ENCODE data around the gene RPS21. TPM values are rescaled to one million over a fixed set of nuclear protein-coding genes. Genes with fewer than 3 reads are reported as not detected.

RPS21 gene
- total RNA-seq, 4 donors from 2014 or later, result 585 to 2,728 (median 1,375) TPM

DNA sequence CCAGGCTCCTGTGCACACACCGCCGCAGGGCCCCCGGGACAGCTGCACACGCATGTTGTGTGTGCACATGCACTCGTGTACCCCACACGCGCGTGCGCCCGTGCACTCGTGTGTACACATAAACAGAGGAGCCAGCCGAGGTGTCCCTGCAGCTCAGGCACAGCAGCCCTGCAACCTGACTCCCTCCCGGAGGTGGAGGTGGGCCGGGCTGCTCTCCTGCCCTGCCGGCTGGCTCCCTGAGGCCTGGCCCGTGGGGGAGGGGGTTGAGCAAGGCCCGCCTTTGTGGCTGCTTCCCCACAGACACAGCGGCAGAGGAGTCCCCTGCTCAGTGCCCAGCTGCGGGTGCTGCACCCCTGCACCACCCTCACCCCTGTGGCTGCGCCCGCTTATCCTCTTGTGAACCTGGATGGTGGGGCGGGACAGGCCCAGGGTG, 39.8 kb downstream of the RPS21 start:
- no peaks in the 10 kb centered on the region for H3K9me3 ChIP-seq
- DNase-seq, result no peak
- H3K4me1 ChIP-seq, result peaks cover 0 to 31% (median 18%) of the 10 kb centered on the region in 4 donors
- peak overlapping the region in 2 of 4 donors; percentile 13 to 30 for H3K4me3 ChIP-seq
- 59% methylated on average over 21 of the region's 22 CpGs; no CpG with 5 or more reads in 1 of the 2 donors for WGBS, 2 donors (ENCODE audit: low coverage in 1 of 2)
- intact Hi-C loops (cut with DNase I; ENCODE audit: low total_unique reads), result loop anchor here (5.0 kb wide), 1 partner anchor 466 kb away; no protein-coding TSS in a partner anchor
- in situ Hi-C loops (cut with MboI; ENCODE audit: low pct_ligation_motif_present in 1 of 4, low pct_unique_long_range_greater_than_20kb in 1 of 4, low sequenced_read_pairs in 3 of 4), result no loop called here
- H3K27ac ChIP-seq, result peak overlapping the region; percentile 54 to 86 (median 68)
- no peak for TF ChIP-seq POLR2A (IDR thresholded peaks at IDR 0.05)
- no peak for TF ChIP-seq POLR2AphosphoS5 (IDR thresholded peaks at IDR 0.05)
- TF ChIP-seq, protein P1, sequence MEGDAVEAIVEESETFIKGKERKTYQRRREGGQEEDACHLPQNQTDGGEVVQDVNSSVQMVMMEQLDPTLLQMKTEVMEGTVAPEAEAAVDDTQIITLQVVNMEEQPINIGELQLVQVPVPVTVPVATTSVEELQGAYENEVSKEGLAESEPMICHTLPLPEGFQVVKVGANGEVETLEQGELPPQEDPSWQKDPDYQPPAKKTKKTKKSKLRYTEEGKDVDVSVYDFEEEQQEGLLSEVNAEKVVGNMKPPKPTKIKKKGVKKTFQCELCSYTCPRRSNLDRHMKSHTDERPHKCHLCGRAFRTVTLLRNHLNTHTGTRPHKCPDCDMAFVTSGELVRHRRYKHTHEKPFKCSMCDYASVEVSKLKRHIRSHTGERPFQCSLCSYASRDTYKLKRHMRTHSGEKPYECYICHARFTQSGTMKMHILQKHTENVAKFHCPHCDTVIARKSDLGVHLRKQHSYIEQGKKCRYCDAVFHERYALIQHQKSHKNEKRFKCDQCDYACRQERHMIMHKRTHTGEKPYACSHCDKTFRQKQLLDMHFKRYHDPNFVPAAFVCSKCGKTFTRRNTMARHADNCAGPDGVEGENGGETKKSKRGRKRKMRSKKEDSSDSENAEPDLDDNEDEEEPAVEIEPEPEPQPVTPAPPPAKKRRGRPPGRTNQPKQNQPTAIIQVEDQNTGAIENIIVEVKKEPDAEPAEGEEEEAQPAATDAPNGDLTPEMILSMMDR (IDR thresholded peaks at IDR 0.05), result no peak
- TF ChIP-seq EP300 (IDR thresholded peaks at IDR 0.05; ENCODE audit: low read depth), result no peak
- no peaks in the 10 kb centered on the region for H3K27me3 ChIP-seq
- no peaks in the 10 kb centered on the region for H3K36me3 ChIP-seq

DNA sequence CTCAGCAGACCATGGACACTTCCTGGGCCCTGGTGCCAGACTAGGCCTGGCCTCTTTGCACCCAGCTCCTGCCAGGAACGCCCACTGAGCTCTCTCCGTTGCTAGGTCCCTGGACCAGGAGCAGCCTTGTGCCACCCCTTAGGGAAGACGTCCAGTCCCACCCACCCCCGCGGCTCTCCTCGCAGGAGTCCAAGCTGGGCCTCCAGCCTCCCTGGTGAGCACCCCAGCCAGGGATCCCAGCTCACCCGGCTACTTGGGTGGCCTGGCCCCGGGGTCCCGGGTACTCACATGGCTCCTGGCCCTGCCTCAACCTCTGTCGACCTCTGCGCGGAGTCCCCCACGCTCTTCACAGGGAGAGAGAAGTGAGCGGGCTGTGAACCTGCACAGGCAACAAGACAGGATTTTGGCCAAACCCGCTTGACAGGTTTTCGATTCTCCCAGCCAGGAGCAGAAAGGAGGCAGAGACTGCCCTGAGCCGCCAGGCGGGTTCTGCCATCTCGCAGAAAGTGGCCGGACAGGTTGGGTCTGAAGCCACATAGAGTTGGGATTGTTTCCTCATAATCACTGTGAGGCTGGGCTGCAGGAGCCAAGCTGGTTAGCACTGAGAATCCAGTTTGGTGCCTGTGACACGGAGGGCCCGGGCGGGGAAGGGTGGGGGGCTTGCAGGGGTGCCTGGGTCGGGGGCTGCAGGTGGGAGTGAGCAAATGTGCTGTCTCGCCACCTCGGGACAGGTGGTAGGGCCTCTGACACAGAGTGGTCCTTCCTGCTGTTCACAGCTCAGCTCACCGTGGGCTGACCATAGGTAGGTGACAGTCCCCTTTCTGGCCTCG, 40.5 kb downstream of the RPS21 start, which contains the start of gene RBBP8NL:
Gene RBBP8NL, minus strand, starts transcription at position 368 of the 830 bp plus-strand sequence. CDS start 7,892 bp downstream, outside the sequence.
- in situ Hi-C loops (cut with MboI; ENCODE audit: low pct_ligation_motif_present in 1 of 4, low pct_unique_long_range_greater_than_20kb in 1 of 4, low sequenced_read_pairs in 3 of 4) (no loop called here), intact Hi-C loops (cut with DNase I; ENCODE audit: low total_unique reads) (loop anchor here (5.0 kb wide), 1 partner anchor 465 kb away; no protein-coding TSS in a partner anchor)
- peak; percentile 92 for DNase-seq
- Histone ChIP-seq H3K4me1 (peaks cover 0 to 31% (median 18%) of the 10 kb centered on the region in 4 donors), H3K27me3 (no peaks in the 10 kb centered on the region), H3K27ac (peak within 1 kb of the TSS; percentile 54 to 86 (median 68)), H3K4me3 (peak within 1 kb of the TSS in 2 of 4 donors; percentile 13 to 30), H3K36me3 (no peaks in the 10 kb centered on the region), H3K9me3 (no peaks in the 10 kb centered on the region)
- TF ChIP-seq, protein P1 (IDR thresholded peaks at IDR 0.05), result peak in 3 of 5 experiments; percentile 17 to 52 (median 43)
- TF ChIP-seq POLR2AphosphoS5 (IDR thresholded peaks at IDR 0.05), result peak in 2 of 3 donors; percentile 8 to 61
- TF ChIP-seq EP300 (IDR thresholded peaks at IDR 0.05; ENCODE audit: low read depth), result no peak
- no peak for TF ChIP-seq POLR2A (IDR thresholded peaks at IDR 0.05)
- WGBS, 2 donors (ENCODE audit: low coverage in 1 of 2), result 54% methylated on average over 18 of the region's 28 CpGs; no CpG with 5 or more reads in 1 of the 2 donors

DNA sequence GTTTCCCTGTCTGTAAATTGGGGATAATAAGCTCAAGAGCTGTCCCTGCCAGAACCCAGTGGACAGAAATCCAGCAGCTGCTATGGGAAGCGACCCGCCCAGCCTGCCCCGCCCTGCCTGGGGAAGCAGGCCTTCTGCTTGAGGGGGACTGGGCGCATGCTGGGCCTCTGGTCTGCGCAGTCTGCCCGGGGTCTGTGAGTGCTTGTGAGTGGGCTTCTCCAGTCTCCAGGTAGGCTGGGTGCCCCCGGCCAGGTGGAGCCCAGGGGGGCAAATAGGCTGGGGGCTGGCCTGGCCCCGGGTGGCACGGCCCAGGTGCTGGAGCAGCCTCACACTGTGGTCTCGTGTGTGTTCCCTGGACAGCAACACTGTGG, 41.1 kb downstream of the RPS21 start:
- H3K9me3 ChIP-seq, result no peaks in the 10 kb centered on the region
- H3K36me3 ChIP-seq, result no peaks in the 10 kb centered on the region
- in situ Hi-C loops (cut with MboI; ENCODE audit: low pct_ligation_motif_present in 1 of 4, low pct_unique_long_range_greater_than_20kb in 1 of 4, low sequenced_read_pairs in 3 of 4) (no loop called here), intact Hi-C loops (cut with DNase I; ENCODE audit: low total_unique reads) (loop anchor here (5.0 kb wide), 1 partner anchor 464 kb away; no protein-coding TSS in a partner anchor)
- peak overlapping the region; percentile 54 to 86 (median 68) for H3K27ac ChIP-seq
- TF ChIP-seq POLR2AphosphoS5 (IDR thresholded peaks at IDR 0.05) (no peak), EP300 (IDR thresholded peaks at IDR 0.05; ENCODE audit: low read depth) (no peak), POLR2A (IDR thresholded peaks at IDR 0.05) (no peak)
- TF ChIP-seq, protein P1 (IDR thresholded peaks at IDR 0.05), result no peak
- H3K4me3 ChIP-seq, result no peak overlapping the region
- no peaks in the 10 kb centered on the region for H3K27me3 ChIP-seq
- peaks cover 0 to 31% (median 18%) of the 10 kb centered on the region in 4 donors for H3K4me1 ChIP-seq
- DNase-seq, result peak; percentile 61
- 55 to 65% methylated on average over 4 to 10 of the region's 10 CpGs for WGBS, 2 donors (ENCODE audit: low coverage in 1 of 2)

All from transverse colon (tissue), 4 donors.